GM04504 (cell line): Measurements from ENCODE around the gene DDR1.
"Not testable (repeated sequence)": the region's sequence is repeated elsewhere in the genome, so short reads cannot be mapped to it uniquely, and the experiment has no call there.

Experiments used
- DNase-seq: peaks from one replicate; pipeline ENCODE4 v3.0.0-alpha.2; 2012; ENCODE audit warnings: low read depth

DDR1 gene

DNA sequence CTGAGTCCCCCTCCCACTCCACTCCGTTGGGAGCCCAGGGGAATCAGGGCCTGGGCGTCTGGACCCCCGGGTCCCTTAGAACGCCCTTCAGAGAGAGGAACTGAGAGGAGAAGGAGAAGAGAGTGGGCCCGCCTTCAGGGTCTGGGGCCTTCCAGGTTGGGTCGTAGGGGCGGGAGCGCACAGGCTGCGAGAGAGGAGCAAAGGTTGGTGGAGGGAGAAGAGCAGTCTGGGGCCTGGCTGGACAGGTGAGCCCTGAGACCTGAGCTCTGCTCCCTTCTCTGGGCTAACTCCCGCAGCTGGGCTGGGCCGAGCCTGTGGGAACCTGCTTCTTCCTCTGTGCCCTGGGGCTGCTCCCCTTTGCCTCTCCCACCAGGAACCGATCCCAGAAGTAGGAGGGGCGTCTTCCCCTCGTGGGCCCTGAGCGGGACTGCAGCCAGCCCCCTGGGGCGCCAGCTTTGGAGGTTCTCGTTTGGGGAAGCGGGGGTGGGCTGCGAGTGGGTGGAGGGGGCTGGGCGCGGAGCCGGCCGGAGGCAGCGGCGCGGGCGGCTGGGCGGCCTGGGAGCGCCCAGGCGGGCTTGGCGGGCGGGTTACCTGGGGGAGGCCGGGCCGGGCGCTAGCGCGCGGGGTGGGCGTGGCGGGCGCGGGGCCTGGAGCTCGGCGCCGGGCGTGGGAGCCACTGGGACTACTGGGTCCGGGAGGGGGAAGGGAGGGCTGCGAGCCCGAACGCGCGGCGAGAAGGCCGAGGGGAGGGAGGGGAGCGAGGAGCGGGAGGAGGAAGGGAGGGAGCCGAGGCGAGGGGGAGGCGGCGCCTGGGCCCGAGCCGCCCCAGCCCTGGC is at the start of gene DDR1:
DDR1 (plus strand) TSS at position 835 of the 836 bp plus-strand sequence. CDS start 4,211 bp downstream, outside the sequence.
- no peak for DNase-seq

DNA sequence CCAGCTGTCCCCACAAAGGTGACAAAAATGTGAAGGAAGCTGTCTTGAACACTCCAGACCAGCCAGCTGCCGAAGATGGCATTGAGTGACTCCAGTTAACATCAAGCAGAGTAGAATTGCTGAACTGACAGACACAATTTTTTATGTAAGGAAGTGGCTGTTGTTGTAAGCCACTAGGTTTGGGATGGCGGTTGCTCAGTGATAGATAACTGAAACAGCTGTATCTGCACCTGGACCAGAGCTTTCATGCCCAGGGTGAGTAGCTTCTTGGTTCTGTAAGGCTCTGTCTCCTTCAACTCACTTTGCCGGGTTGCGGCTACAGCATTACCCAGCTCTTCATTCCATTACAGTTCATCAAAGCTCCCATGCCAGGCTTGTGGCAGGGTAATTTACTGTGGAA is 49.7 kb upstream of the DDR1 start:
- DNase-seq, result no peak

DNA sequence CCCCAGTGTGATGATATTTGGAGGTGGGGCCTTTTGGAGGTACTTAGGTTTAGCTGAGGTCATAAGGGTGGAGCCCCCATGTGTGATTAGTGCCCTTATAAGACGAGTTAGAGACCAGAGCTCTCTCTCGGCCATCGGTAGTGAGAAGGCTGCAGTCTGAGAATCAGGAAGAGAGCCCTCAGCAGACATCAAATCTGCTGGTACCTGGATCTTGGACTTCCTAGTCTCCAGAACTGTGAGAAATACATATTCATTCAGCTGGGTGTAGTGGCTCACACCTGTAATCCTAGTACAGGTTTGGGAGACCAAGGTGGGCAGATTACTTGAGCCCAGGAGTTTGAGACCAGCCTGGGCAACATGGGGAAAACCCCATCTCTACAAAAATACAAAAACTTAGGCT is 48.7 kb upstream of the DDR1 start:
- DNase-seq, result no peak

DNA sequence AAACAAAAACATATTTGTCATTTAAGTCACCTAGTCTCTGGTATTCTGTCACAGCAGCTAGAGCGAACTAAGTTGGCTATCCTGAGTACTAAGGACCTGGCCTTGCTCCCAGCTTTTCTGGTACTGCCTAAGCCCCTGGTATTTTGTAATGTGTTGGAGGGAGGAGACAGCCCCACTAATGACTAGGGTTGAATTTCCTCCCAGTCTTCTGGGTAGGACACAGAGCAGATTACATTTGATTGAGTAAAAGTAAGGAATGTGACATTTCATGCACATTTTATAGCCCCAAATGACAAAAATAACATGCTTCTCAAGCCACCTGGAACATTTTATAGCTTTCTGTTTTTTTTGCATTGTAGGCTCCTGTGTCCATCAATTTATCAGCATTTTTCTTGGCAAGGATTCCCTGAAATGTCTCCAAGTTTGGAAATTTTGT is 47.9 kb upstream of the DDR1 start:
- DNase-seq, result peak; percentile 63

DNA sequence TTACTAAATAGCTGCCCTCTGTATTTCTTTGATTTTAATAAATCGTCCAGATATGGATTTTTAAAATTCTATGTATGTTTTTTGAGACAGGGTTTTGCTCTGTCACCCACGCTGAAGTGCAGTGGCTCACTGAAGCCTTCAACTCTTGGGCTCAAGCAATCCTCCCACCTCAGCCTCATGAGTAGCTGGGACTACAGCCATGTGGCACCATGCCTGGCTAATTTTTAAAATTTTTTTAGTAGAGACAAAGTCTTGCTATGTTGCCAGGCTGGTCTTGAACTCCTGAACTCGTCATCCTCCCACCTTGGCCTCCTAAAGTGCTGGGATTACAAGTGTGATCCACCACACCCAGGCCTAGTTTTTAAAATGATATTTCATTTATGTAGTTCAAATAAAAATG is 47.4 kb upstream of the DDR1 start:
- no peak for DNase-seq

DNA sequence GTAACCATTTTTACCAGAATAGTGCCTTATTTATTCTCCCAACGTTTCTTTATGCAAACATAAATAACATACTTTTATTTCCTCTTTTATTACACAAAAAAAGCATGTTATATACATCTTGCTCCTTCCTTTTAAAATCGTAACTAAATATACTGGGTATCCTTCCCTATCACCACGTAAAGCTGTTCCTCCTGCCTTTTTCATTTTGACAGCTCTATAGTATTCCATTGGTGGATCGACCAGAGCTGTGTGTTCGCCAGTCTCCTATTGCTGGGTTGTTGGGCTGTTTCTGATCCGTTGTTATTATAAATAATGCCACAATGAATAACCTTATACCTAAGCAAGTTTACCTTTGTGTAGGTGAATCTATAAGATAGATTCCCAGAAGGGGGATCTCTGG is 46.9 kb upstream of the DDR1 start:
- DNase-seq, result no peak

DNA sequence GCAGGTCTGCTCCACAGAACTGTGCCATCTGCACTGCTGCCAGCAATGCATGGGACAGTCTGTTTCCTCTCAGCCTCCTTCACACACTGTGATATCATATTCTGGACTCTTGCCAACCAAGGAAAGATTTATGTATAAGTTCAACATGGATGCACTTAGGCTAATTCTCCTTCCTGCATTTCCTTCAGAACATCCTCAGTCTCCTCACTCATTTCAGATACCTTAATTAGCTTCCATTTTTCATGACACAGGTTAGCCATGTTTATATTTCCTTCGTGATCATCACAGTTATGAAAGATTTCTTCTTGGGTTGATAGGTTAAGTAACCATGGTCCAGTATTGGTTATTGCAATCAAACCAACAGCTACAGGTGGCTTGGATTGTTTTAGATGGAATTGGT is 46.4 kb upstream of the DDR1 start:
- DNase-seq, result no peak

DNA sequence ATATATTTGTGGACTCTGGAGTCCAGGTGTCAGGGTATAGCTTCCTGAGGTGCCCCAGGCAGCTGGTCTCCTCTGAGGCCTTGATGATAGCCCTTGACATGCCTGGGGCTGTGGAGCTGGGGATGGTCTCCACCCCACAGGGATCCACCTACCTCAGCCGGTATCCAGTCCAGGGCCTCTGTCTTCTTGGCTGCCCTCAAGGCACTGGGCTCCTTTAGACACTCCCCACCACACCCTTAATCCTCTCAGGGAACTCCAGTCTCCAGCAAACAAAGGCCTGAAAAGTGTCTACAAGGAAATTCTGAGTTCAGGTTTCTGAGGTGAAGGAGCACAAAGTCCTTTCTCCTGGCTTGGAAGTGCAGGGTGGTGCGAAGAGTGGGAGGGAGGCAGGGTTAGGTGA is 44.6 kb upstream of the DDR1 start:
- no peak for DNase-seq

DNA sequence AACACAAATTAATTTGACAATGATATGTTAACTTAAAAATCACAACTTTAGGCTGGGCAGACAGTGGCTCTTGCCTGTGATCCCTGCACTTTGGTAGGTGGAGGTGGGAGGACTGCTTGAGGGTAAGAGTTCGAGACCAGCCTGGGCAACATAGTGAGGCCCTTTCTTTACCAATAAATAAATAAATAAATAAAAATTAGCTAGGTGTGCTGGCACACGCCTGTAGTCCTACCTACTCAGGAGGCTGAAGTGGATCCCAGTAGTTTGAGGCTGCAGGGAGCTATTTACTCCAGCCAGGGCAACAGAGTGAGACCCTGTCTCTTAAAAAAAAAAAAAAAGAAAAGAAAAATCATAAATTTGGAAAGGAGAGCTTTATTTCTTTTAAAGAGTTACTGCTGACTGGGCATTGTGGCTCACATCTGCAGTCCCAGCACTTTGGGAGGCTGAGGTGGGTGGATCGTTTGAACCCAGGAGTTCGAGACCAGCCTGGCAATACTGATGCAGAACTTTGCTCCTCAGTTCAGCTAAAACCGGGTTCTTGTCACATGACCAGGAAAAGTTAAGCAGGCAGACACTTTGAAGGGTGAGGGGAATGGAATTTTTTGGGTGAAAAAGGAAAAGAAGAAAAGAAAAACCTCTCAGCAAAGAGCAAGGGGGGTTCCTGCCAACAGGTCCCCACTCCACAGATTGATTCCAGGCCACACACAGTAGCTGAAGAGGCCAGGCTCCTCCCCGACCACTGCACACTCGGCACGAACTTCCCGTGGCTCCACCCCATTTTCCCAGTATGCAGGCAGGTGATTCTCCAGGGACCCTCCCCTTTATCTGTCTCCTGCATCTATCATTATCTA is 44.0 kb upstream of the DDR1 start:
- no peak for DNase-seq

DNA sequence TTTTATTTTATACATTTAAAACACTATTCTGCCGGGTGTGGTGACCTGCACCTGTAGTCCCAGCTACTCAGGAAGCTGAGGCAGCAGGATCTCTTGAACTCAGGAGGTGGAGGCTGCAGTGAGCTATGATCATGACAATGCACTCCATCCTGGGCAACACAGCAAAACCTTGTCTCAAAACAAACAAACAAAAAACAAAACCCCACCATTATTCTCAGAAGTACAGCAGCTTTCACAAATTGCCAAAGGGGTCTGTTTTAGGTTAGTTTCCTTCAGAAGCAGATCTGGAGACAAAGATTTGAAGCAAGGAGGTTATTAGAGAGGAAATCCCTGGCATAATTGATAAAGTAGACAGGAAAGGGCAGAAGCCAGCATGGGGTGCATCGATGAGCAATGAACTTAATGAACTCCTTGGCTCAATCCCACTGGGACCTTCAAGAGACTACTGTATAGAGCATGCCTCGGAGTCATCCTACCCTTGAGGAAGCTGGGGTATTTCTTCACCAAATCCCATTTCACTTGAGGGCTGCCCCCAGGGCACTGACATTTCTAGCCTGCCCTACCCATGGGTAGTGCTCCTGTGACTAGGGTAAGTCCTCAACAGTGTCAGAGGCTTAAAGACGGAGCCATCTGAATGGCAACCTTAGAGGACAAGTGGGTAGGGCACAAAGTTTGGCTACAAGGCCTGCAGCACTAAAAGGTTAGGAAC is 43.2 kb upstream of the DDR1 start:
- DNase-seq, result no peak

DNA sequence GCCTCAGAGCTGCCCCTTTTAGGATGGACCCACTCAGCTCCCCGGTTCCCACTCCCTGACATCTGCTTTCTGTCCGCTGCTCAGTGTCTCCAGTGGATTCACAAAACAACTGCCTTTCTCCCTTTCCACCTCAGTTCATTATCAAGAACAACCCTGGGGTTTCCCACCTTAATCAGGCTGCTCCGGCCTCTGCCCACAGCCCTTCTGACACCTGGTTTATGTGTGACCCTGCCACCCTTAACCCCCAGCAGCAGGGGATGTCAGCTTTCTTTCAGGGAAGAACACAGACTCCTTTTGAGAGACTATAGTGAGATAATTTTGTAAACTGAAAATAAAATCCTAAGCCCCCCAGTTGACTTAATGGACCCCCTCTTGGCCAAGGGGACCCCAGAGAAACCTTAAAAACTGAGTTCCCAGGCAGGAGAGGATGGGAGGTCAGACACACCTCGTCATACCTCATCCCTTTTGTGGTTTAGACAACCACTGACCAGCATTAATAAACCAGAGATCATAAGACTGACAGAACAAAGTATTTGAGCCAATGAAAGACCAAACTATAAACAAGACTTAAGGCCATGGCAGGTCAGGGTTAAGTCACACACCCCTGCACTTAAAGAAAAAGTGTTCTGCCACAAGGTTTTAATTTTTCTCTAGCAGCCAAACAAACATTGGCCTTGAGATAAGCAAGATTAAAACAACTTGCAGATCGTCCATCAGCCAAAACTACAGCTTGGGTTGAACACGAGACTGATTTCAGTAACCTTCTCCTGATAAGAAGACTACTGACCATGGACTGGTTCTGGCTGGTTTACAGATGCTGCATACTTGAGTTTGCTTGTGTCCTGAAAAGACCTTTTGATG is 42.4 kb upstream of the DDR1 start:
- no peak for DNase-seq

DNA sequence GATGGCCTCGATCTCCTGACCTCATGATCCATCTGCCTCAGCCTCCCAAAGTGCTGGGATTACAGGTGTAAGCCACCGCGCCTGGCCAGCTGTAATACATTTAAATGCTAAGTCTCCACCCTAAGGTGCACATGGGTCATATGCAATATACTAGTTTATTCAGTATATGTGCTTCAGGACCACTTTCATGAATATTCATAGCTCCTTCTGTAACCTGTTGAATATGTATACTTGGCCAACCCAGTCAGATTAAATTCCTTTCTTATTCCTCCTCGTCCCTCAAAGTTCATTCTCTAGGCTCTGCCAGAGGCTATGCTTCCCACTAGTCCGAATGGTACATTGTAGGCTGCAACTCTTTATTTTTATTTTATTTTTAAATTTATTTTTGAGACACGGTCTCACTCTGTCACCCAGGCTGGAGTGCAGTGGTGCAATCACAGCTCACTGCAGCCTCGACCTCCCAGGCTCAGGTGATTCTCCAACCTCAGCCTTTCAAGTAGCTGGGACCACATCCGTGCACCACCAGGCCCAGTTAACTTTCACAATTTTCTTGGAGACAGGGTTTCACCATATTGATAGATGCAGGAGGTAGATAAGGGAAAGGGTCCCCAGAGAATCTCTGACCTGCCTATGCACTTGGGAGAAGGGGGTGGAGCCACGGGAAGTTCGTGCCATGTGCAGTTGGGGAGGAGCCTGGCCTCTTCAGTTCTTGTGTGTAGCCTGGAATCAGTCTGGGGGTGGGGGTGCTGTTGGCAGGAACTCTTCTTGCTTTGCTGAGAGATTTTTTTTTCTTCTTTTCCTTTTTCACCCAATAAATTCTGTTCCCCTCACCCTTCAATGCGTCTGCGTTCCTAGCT is 41.3 kb upstream of the DDR1 start:
- DNase-seq, result no peak

DNA sequence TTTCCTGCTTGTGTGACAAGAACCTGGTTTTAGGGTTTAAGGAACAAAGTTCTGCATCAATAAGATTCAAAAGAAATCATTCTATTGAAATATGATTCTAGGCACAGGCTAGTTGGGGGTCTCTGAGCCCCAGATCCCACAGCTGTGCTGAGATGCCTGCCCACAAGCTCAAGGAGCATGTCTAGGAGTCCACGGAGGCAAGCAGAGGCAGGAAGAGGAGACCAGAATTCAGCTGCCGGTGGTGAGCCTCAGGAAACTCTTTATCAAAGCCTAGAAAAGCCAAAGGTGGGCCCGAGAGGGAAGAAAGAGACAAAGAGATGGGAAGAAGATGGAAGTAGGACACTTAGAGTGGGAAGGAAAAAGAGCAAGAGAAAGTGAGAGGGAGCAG is 40.7 kb upstream of the DDR1 start:
- DNase-seq, result no peak

DNA sequence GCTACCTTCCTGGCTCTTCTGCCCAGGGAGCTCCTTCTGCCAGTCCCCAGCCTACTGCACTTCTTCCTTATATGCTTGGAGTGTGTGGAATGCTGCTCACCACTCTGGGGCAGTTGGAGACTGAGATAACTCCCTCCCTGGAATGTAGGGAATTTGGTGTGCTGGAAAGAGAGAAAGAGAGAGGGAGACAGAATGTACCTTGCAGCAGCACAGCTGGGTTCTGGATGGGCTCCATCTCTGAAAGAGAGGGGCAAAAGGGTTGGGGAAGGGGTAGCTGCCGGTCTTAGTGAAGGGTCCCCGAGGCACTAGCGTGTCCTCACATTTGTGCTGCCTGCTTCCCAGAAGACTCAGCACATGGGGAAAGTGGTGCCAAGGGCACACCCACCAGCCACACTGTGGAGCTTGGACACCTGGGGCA is 40.2 kb upstream of the DDR1 start:
- DNase-seq, result no peak

DNA sequence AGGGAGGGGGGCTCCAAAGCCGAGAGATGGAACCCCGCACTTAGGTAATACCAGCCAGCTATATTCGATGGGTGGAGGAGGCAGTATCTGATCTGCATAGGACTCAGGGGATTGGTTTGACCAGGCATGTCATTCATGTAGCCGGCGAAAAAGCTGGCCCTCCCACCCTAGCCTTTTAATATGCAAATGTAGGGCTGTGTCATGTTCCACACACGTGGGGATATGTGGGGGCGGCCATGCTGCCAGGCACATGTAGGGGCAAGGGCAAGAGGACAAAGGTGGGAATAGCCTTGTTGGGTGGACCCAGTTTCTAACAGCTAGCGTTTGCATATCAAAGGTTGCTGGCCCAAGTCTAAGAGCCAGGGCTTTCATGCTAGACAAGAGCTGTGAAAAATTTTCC is 39.1 kb upstream of the DDR1 start:
- DNase-seq, result no peak

DNA sequence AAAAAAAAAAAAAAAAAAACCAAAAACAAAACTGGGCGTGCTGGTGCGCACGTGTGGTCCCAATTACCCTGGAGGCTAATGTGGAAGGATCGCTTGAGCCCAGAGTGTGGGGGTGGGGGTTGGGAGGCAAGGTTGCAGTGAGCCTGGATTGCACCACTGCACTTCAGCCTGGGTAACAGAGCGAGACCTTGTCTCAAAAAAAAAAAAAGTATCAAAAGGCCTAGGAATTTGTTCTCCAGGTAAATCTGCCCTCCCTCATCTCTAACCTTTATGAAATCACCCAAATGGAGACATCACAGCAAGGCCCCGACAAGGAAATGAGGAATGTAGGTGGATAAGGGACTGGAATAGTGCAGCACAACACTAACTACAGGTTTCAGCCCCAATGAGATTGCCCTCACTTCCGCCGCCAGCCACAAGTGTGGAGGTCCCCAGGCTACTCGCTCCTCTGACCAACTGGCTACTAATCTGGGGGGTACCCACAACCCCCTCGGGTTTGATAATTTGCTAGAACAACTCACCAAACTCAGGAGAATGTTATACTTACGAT is 36.8 kb upstream of the DDR1 start:
- DNase-seq, result no peak

DNA sequence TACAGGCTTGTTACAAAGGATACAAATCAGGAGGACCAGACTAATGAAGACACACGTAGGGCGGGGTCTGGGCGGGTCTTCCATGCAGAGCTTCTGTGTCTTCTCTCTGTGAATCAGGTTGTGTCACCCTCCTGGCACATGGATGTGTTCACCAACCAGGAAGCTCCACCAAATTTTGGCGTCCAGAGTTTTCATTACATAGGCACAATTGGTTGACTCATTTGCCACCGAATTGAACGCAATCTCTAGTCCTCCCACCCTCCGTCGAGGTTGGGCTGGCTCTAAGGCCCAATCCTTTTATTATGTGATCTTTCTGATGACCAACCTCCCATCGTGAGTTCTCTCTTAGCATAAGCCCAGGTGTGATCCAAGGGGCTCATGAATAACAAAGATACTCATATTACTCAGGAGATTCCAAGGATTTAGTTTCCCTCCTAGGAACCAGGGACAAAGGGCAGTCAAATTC is 36.3 kb upstream of the DDR1 start:
- DNase-seq, result no peak

DNA sequence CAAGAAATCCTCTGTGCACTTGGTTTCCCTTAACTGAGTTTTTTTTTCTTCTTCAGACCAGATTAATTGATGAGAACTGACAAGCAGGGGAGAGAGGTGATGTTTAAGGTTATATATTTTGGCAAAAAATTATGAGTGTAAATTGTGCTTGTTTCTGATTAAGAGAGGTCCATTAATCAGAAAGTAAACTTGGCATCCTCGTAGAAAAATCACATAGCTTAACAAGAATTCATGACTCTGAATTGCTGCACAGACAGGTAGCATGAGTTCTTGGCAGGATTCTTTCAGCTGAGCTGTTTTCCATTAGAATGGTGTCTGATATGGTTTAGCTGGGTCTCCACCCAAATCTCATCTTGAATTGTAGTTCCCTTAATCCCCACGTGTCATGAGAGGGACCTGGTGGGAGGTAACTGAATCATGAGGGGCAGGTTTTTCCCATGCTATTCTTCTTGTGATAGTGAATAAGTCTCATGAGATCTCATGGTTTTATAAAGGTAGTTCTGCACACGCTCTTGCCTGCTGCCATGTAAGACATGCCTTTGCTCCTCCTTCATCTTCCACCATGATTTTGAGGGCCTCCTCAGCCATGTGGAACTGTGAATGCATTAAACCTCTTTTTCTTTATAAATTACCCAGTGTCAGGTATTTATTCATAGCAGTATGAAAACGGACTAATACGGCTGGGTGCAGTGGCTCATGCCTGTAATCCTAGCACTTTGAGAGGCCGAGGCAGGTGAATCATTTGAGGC is 34.2 kb upstream of the DDR1 start:
- no peak for DNase-seq

DNA sequence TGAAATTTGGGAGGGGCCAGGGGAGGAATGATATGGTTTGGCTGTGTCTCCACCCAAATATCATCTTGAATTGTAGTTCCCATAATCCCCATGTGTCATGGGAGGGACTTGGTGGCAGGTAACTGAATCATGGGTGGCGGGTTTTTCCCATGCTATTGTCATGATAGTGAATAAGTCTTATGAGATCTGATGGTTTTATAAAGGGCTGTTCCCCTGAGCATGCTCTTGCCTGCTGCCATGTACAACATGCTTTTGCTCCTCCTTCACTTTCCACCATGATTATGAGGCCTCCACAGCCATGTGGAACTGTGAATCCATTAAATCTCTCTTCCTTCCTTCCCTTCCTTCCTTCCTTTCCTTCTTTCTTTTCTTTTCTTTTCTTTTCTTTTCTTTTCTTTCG is 31.9 kb upstream of the DDR1 start:
- DNase-seq, result not testable (repeated sequence)
